A549 (cell line): ENCODE results near the gene ELL. TPM values are rescaled to one million over a fixed set of nuclear protein-coding genes. Genes with fewer than 3 reads are reported as not detected.

Experiments
- ATAC-seq, 2 experiments: fragments of 200-7000 bp in 1 of 2; fragments of >200 bp in 1 of 2; cut with Nextera tagmentation in 1 of 2; cut with Tn5 transposase in 1 of 2; 3 replicates each; pipeline versions ENCODE4 v1.8.0 to v1.9.1; 2018 to 2020; ENCODE audit warnings: mild to moderate bottlenecking in 1 of 2, moderate library complexity in 1 of 2
- CTCF ChIA-PET: fragments of 300-600 bp; sonication (Branson Sonifier 250); formaldehyde crosslinking; extraction: SDS; loops from one replicate; lab custom pipeline; 2021; ENCODE audit warnings: antibody characterized with exemption, inconsistent platforms; lab: Yijun Ruan, JAX
- POLR2A ChIA-PET: fragments of 350-600 bp; formaldehyde crosslinking; extraction: SDS; loops from one replicate; lab custom pipeline; 2021; ENCODE audit warnings: antibody characterized with exemption, inconsistent platforms; lab: Yijun Ruan, JAX
- DNase-seq, 2 experiments: peaks; one replicate each; pipeline versions ENCODE4 v3.0.0 to v3.0.0-alpha.2; 2011 to 2016; ENCODE audit warnings: low read depth in 1 of 2, low spot score in 1 of 2
- FAIRE-seq: peaks from 2 replicates; lab custom pipeline; 2011; peaks lifted over from hg19 to GRCh38; lab: Jason Lieb, UNC
- H3K27ac ChIP-seq, 2 experiments: fragments of >200 bp; sonication (Bioruptor Twin); formaldehyde crosslinking; 3 replicates each; pipeline ENCODE4 v1.5.1; 2016 to 2017
- H3K4me1 ChIP-seq: fragments of >200 bp; sonication (Bioruptor Twin); formaldehyde crosslinking; 3 replicates; pipeline ENCODE4 v1.6.1; 2016
- H3K4me2 ChIP-seq: fragments of >200 bp; sonication (Bioruptor Twin); formaldehyde crosslinking; 3 replicates; pipeline ENCODE4 v1.6.1; 2016
- H3K4me3 ChIP-seq: fragments of >200 bp; sonication (Bioruptor Twin); formaldehyde crosslinking; 3 replicates; pipeline ENCODE4 v1.5.1; 2016
- H3K9me3 ChIP-seq: fragments of >200 bp; sonication (Bioruptor Twin); formaldehyde crosslinking; 3 replicates; pipeline ENCODE4 v1.6.1; 2016
- BHLHE40 ChIP-seq: IDR thresholded peaks from 2 replicates; pipeline ENCODE4 v1.6.1; 2012; ENCODE audit warnings: low read depth, low read length, inconsistent platforms
- CBX8 ChIP-seq: fragments of 200-600 bp; sonication (generic); IDR thresholded peaks from 2 replicates; pipeline ENCODE4 v1.6.1; 2016
- CEBPB ChIP-seq, 2 experiments: fragments of >200 bp in 1 of 2; sonication (Bioruptor Twin) in 1 of 2; formaldehyde crosslinking in 1 of 2; IDR thresholded peaks; 2 replicates each; pipeline ENCODE4 v1.6.1; 2012 to 2016
- EHF ChIP-seq: fragments of 250-450 bp; sonication (Bioruptor Pico); IDR thresholded peaks from 2 replicates; pipeline ENCODE4 v1.5.0; 2020; ENCODE audit warnings: mild to moderate bottlenecking
- EHMT2 ChIP-seq: fragments of 200-600 bp; sonication (generic); IDR thresholded peaks from 2 replicates; pipeline ENCODE4 v1.6.1; 2016; ENCODE audit warnings: antibody characterized with exemption, low read depth, mild to moderate bottlenecking, moderate library complexity
- ESRRA ChIP-seq: fragments of 150-350 bp; IDR thresholded peaks from 2 replicates; pipeline ENCODE4 v1.6.1; 2014; ENCODE audit warnings: mild to moderate bottlenecking, low read length, borderline replicate concordance
- FOSB ChIP-seq: fragments of 250-450 bp; sonication (Bioruptor Pico); IDR thresholded peaks from 2 replicates; pipeline ENCODE4 v1.5.0; 2020; ENCODE audit warnings: mild to moderate bottlenecking, moderate library complexity
- HDAC2 ChIP-seq: fragments of 200-600 bp; sonication (generic); IDR thresholded peaks from 2 replicates; pipeline ENCODE4 v1.6.1; 2016
- HEYL ChIP-seq: fragments of 250-450 bp; sonication (Bioruptor Pico); IDR thresholded peaks from 2 replicates; pipeline ENCODE4 v1.8.0; 2021; ENCODE audit warnings: mild to moderate bottlenecking, moderate library complexity
- HOXA7 ChIP-seq: fragments of 250-450 bp; sonication (Bioruptor Pico); IDR thresholded peaks from 2 replicates; pipeline ENCODE4 v1.5.0; 2020; ENCODE audit warnings: mild to moderate bottlenecking, moderate library complexity
- HOXB13 ChIP-seq: fragments of 250-450 bp; sonication (Bioruptor Pico); IDR thresholded peaks from 2 replicates; pipeline ENCODE4 v1.5.0; 2020; ENCODE audit warnings: low read depth, mild to moderate bottlenecking, moderate library complexity
- JUN ChIP-seq, 2 experiments: fragments of >200 bp; sonication (Bioruptor Twin); formaldehyde crosslinking; IDR thresholded peaks; 2 replicates in 1 of 2; 3 replicates in 1 of 2; pipeline ENCODE4 v1.6.1; 2016 to 2017
- JUNB ChIP-seq: fragments of >200 bp; sonication (Bioruptor Twin); formaldehyde crosslinking; IDR thresholded peaks from 2 replicates; pipeline ENCODE4 v1.6.1; 2016
- MAFK ChIP-seq: fragments of 450-650 bp; IDR thresholded peaks from 2 replicates; pipeline ENCODE4 v1.6.1; 2014; ENCODE audit not compliant: partially characterized antibody
- MAZ ChIP-seq: fragments of 150-350 bp; IDR thresholded peaks from 2 replicates; pipeline ENCODE4 v1.6.1; 2014; ENCODE audit warnings: antibody characterized with exemption, low read depth, low read length, borderline replicate concordance
- MYC ChIP-seq: IDR thresholded peaks from 2 replicates; pipeline ENCODE4 v1.6.1; 2012; ENCODE audit warnings: mild to moderate bottlenecking, inconsistent platforms, low read length, improper control_type of control experiment, borderline replicate concordance
- NPAS2 ChIP-seq: fragments of 250-450 bp; sonication (Bioruptor Pico); IDR thresholded peaks from 2 replicates; pipeline ENCODE4 v1.8.0; 2022; ENCODE audit warnings: mild to moderate bottlenecking, moderate library complexity, borderline replicate concordance
- NR3C1 ChIP-seq: fragments of >200 bp; sonication (Bioruptor Twin); formaldehyde crosslinking; IDR thresholded peaks from 3 replicates; pipeline ENCODE4 v1.6.1; 2017
- PBX3 ChIP-seq: IDR thresholded peaks from 2 replicates; pipeline ENCODE4 v1.6.1; 2012
- PHF8 ChIP-seq: fragments of 200-600 bp; sonication (generic); IDR thresholded peaks from 2 replicates; pipeline ENCODE4 v1.6.1; 2016; ENCODE audit warnings: low read depth, mild to moderate bottlenecking, antibody characterized with exemption, moderate library complexity, borderline replicate concordance
- POLR2A ChIP-seq: IDR thresholded peaks from 2 replicates; pipeline ENCODE4 v1.6.1; 2012; ENCODE audit warnings: mild to moderate bottlenecking, low read length
- POLR2AphosphoS2 ChIP-seq: conservative IDR thresholded peaks from 2 replicates; pipeline ENCODE4 v1.6.1; 2012; ENCODE audit warnings: low read length, improper control_type of control experiment, inconsistent platforms
- RFX5 ChIP-seq: fragments of 450-650 bp; IDR thresholded peaks from 2 replicates; pipeline ENCODE4 v1.7.1; 2014; ENCODE audit warnings: antibody characterized with exemption, mild to moderate bottlenecking, moderate library complexity
- SREBF2 ChIP-seq: fragments of 450-650 bp; IDR thresholded peaks from 2 replicates; pipeline ENCODE4 v1.6.1; 2014; ENCODE audit warnings: mild to moderate bottlenecking, moderate library complexity
- TP53 ChIP-seq: fragments of 250-450 bp; sonication (Bioruptor Pico); IDR thresholded peaks from 2 replicates; pipeline ENCODE4 v1.5.0; 2021; ENCODE audit warnings: mild to moderate bottlenecking, moderate library complexity
- ZNF302 ChIP-seq: fragments of 250-450 bp; sonication (Bioruptor Pico); IDR thresholded peaks from 2 replicates; pipeline ENCODE4 v1.9.0; 2021; ENCODE audit warnings: inconsistent platforms, mild to moderate bottlenecking, moderate library complexity
- WGBS: methylation state at CpG from one replicate; pipeline ENCODE4 v1.1.6; 2017; ENCODE audit errors: missing lambda C conversion rate; 5-methylcytosine and 5-hydroxymethylcytosine counted together
- polyA plus RNA-seq, 4 experiments: library from polyadenylated mRNA; depleted of rRNA in 3 of 4; stranded (reverse); fragments of >200 nt; fragmentation: RNase III in 1 of 4; extraction: RNeasy Plus Mini Kit Qiagen cat#74134 plus additional on column Dnase treatment in 1 of 4; gene quantifications; 2 replicates in 3 of 4; 3 replicates in 1 of 4; pipeline ENCODE4 v1.2.3, GENCODE V29; 2011 to 2017
- TF ChIP-seq, protein P1 (sequence below): fragments of >200 bp; sonication (Bioruptor Twin); formaldehyde crosslinking; IDR thresholded peaks from 2 replicates; pipeline ENCODE4 v1.6.1; 2016
- TF ChIP-seq, protein P2 (sequence below): IDR thresholded peaks from 2 replicates; pipeline ENCODE4 v1.6.1; 2012

Gene ELL
- polyA plus RNA-seq, 2 of the 4 experiments (the other 2 are of a cell fraction): 1.6 to 3.6 TPM

GRCh38 chr19:18502246-18502637, 19.6 kb downstream of the ELL start:
- ATAC-seq (no peak), FAIRE-seq (no peak), DNase-seq (no peak)
- TF ChIP-seq CEBPB (IDR thresholded peaks at IDR 0.05) (no peak), BHLHE40 (no peak), HEYL (CRISPR knock-in tag) (no peak), MAFK (no peak), ESRRA (no peak), FOSB (CRISPR knock-in tag) (no peak), MYC (no peak), POLR2A (no peak), PHF8 (no peak), JUNB (no peak), PBX3 (no peak), SREBF2 (no peak), NR3C1 (no peak), ZNF302 (CRISPR knock-in tag) (no peak), NPAS2 (CRISPR knock-in tag) (no peak)
- TF ChIP-seq, protein P1, sequence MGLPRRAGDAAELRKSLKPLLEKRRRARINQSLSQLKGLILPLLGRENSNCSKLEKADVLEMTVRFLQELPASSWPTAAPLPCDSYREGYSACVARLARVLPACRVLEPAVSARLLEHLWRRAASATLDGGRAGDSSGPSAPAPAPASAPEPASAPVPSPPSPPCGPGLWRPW: no peak
- ChIA-PET CTCF (interaction anchor here (0.8 to 1.8 kb wide), 5 partner anchors 11 to 51 kb away, joined by 3 to 6 read pairs (median 3); no protein-coding TSS in a partner anchor), POLR2A (no interaction called here)
- 71% methylated on average over 6 of the region's 7 CpGs for WGBS
- no peak overlapping the region for H3K4me3 ChIP-seq
- no peaks in the 10 kb centered on the region for H3K9me3 ChIP-seq
- no peak overlapping the region for H3K4me2 ChIP-seq
- H3K4me1 ChIP-seq: peaks cover 26% of the 10 kb centered on the region
- H3K27ac ChIP-seq: no peak overlapping the region

DNA sequence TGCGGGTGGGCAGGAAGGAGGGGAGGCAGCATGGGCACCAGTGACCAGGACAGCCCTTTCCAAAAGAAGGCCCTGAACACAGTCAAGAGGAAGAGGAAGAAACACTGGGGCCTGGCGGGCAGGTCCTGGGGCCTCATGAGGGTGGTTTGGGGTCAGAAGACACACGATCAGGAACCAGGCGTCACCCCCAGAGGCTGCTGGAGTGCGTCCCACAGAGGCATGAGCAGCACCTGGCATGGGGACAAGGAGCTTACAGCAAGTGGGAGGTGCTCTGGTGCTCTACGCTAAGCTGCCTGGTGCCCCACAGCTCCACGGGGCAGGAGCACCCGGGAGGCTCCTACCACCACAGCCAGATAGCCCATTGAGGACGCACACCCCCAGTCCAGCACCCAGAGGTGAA, 20.0 kb downstream of the ELL start:
- DNase-seq (no peak), ATAC-seq (no peak)
- H3K4me3 ChIP-seq: no peak overlapping the region
- 95% methylated on average over 4 of the region's 9 CpGs for WGBS
- ChIA-PET POLR2A (no interaction called here), CTCF (interaction anchor here (0.8 to 1.8 kb wide), 3 partner anchors 11 to 51 kb away, joined by 3 to 5 read pairs (median 3); no protein-coding TSS in a partner anchor)
- H3K4me2 ChIP-seq: no peak overlapping the region
- TF ChIP-seq CBX8 (no peak), NR3C1 (no peak), RFX5 (no peak), HOXB13 (CRISPR knock-in tag) (no peak), TP53 (no peak), CEBPB (IDR thresholded peaks at IDR 0.05) (no peak), JUN (IDR thresholded peaks at IDR 0.05) (no peak), SREBF2 (no peak), EHF (CRISPR knock-in tag) (no peak), HOXA7 (CRISPR knock-in tag) (no peak), MAZ (no peak), JUNB (no peak), NPAS2 (CRISPR knock-in tag) (no peak), POLR2AphosphoS2 (no peak), HDAC2 (no peak), EHMT2 (no peak), HEYL (CRISPR knock-in tag) (no peak)
- TF ChIP-seq, protein P1: no peak
- TF ChIP-seq, protein P2, sequence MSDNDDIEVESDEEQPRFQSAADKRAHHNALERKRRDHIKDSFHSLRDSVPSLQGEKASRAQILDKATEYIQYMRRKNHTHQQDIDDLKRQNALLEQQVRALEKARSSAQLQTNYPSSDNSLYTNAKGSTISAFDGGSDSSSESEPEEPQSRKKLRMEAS: no peak
- TF ChIP-seq, all 56 proteins: peak for 0
- Histone ChIP-seq H3K27ac (no peak overlapping the region), H3K9me3 (no peaks in the 10 kb centered on the region), H3K4me1 (peaks cover 24% of the 10 kb centered on the region)
- no peak for FAIRE-seq
